ENCODE results near the gene TMEM174. TPM values are rescaled to one million over a fixed set of nuclear protein-coding genes. Genes with fewer than 3 reads are reported as not detected.

The TMEM174 gene
- not detected in 2 replicates for total RNA-seq

- H3K27me3 Mint-ChIP-seq (ENCODE audit: insufficient read depth), result peaks cover 37% of the 10 kb centered on the region
- no peak for DNase-seq (ENCODE audit: low spot score)
- intact Hi-C loops (cut with micrococcal nuclease), result no loop called here
- no peak within 1 kb of the TSS for H3K27ac Mint-ChIP-seq
- no peaks in the 10 kb centered on the region for H3K4me1 Mint-ChIP-seq (ENCODE audit: low read depth)
- H3K9me3 Mint-ChIP-seq, result no peaks in the 10 kb centered on the region
- H3K36me3 Mint-ChIP-seq (ENCODE audit: low read depth), result no peaks in the 10 kb centered on the region
- no peak within 1 kb of the TSS for H3K4me3 Mint-ChIP-seq
Observed at GRCh38 chr5:73172951-73173350, at the start of gene TMEM174. TSS of gene TMEM174 (plus strand) at chr5:73173193. CDS start at chr5:73173244, 51 bp downstream.

- DNase-seq (ENCODE audit: low spot score), result no peak
- peaks cover 44% of the 10 kb centered on the region for H3K27me3 Mint-ChIP-seq (ENCODE audit: insufficient read depth)
- H3K27ac Mint-ChIP-seq, result no peak overlapping the region
- H3K9me3 Mint-ChIP-seq, result no peaks in the 10 kb centered on the region
- intact Hi-C loops (cut with micrococcal nuclease), result no loop called here
- H3K4me1 Mint-ChIP-seq (ENCODE audit: low read depth), result no peaks in the 10 kb centered on the region
- H3K36me3 Mint-ChIP-seq (ENCODE audit: low read depth), result no peaks in the 10 kb centered on the region
- H3K4me3 Mint-ChIP-seq, result no peak overlapping the region
Observed at GRCh38 chr5:73125289-73125688, 47.7 kb upstream of the TMEM174 start.

- no peak for DNase-seq (ENCODE audit: low spot score)
- Mint-ChIP-seq H3K4me1 (ENCODE audit: low read depth) (no peaks in the 10 kb centered on the region), H3K27ac (no peak overlapping the region), H3K27me3 (ENCODE audit: insufficient read depth) (peaks cover 40% of the 10 kb centered on the region), H3K9me3 (no peaks in the 10 kb centered on the region), H3K4me3 (no peak overlapping the region), H3K36me3 (ENCODE audit: low read depth) (no peaks in the 10 kb centered on the region)
- intact Hi-C loops (cut with micrococcal nuclease), result no loop called here
Observed at GRCh38 chr5:73126381-73126780, 46.6 kb upstream of the TMEM174 start.

GRCh38 chr5:73126957-73127356, 46.0 kb upstream of the TMEM174 start:
- Mint-ChIP-seq H3K4me3 (no peak overlapping the region), H3K9me3 (no peaks in the 10 kb centered on the region), H3K27ac (no peak overlapping the region), H3K4me1 (ENCODE audit: low read depth) (no peaks in the 10 kb centered on the region), H3K27me3 (ENCODE audit: insufficient read depth) (peaks cover 36% of the 10 kb centered on the region), H3K36me3 (ENCODE audit: low read depth) (no peaks in the 10 kb centered on the region)
- intact Hi-C loops (cut with micrococcal nuclease), result no loop called here
- no peak for DNase-seq (ENCODE audit: low spot score)

- Mint-ChIP-seq H3K4me3 (no peak overlapping the region), H3K4me1 (ENCODE audit: low read depth) (no peaks in the 10 kb centered on the region), H3K27ac (no peak overlapping the region), H3K36me3 (ENCODE audit: low read depth) (no peaks in the 10 kb centered on the region), H3K27me3 (ENCODE audit: insufficient read depth) (peaks cover 28% of the 10 kb centered on the region), H3K9me3 (no peaks in the 10 kb centered on the region)
- intact Hi-C loops (cut with micrococcal nuclease), result no loop called here
- no peak for DNase-seq (ENCODE audit: low spot score)
Observed at GRCh38 chr5:73129143-73129542, 43.9 kb upstream of the TMEM174 start.

- Mint-ChIP-seq H3K27ac (no peak overlapping the region), H3K9me3 (no peaks in the 10 kb centered on the region), H3K36me3 (ENCODE audit: low read depth) (no peaks in the 10 kb centered on the region), H3K27me3 (ENCODE audit: insufficient read depth) (peaks cover 26% of the 10 kb centered on the region), H3K4me3 (no peak overlapping the region), H3K4me1 (ENCODE audit: low read depth) (no peaks in the 10 kb centered on the region)
- intact Hi-C loops (cut with micrococcal nuclease), result no loop called here
- no peak for DNase-seq (ENCODE audit: low spot score)
Observed at GRCh38 chr5:73130811-73131210, 42.2 kb upstream of the TMEM174 start.

GRCh38 chr5:73131711-73132425, 41.1 kb upstream of the TMEM174 start:
- no peaks in the 10 kb centered on the region for H3K4me1 Mint-ChIP-seq (ENCODE audit: low read depth)
- no peak overlapping the region for H3K27ac Mint-ChIP-seq
- H3K4me3 Mint-ChIP-seq, result no peak overlapping the region
- no peaks in the 10 kb centered on the region for H3K9me3 Mint-ChIP-seq
- DNase-seq (ENCODE audit: low spot score), result no peak
- intact Hi-C loops (cut with micrococcal nuclease), result no loop called here
- peaks cover 25% of the 10 kb centered on the region for H3K27me3 Mint-ChIP-seq (ENCODE audit: insufficient read depth)
- no peaks in the 10 kb centered on the region for H3K36me3 Mint-ChIP-seq (ENCODE audit: low read depth)

- Mint-ChIP-seq H3K4me3 (no peak overlapping the region), H3K27ac (no peak overlapping the region), H3K4me1 (ENCODE audit: low read depth) (no peaks in the 10 kb centered on the region), H3K9me3 (no peaks in the 10 kb centered on the region), H3K27me3 (ENCODE audit: insufficient read depth) (peaks cover 24% of the 10 kb centered on the region), H3K36me3 (ENCODE audit: low read depth) (no peaks in the 10 kb centered on the region)
- DNase-seq (ENCODE audit: low spot score), result no peak
- intact Hi-C loops (cut with micrococcal nuclease), result no loop called here
Observed at GRCh38 chr5:73132759-73133158, 40.2 kb upstream of the TMEM174 start.

GRCh38 chr5:73135021-73135420, 38.0 kb upstream of the TMEM174 start:
- Mint-ChIP-seq H3K4me3 (no peak overlapping the region), H3K36me3 (ENCODE audit: low read depth) (no peaks in the 10 kb centered on the region), H3K9me3 (no peaks in the 10 kb centered on the region), H3K27ac (no peak overlapping the region), H3K4me1 (ENCODE audit: low read depth) (no peaks in the 10 kb centered on the region), H3K27me3 (ENCODE audit: insufficient read depth) (peaks cover 26% of the 10 kb centered on the region)
- intact Hi-C loops (cut with micrococcal nuclease), result no loop called here
- no peak for DNase-seq (ENCODE audit: low spot score)

GRCh38 chr5:73135429-73136054, 37.5 kb upstream of the TMEM174 start:
- Mint-ChIP-seq H3K4me3 (no peak overlapping the region), H3K27ac (no peak overlapping the region), H3K9me3 (no peaks in the 10 kb centered on the region), H3K36me3 (ENCODE audit: low read depth) (no peaks in the 10 kb centered on the region), H3K4me1 (ENCODE audit: low read depth) (no peaks in the 10 kb centered on the region), H3K27me3 (ENCODE audit: insufficient read depth) (peaks cover 21% of the 10 kb centered on the region)
- intact Hi-C loops (cut with micrococcal nuclease), result no loop called here
- DNase-seq (ENCODE audit: low spot score), result no peak

GRCh38 chr5:73136055-73136562, 36.9 kb upstream of the TMEM174 start:
- Mint-ChIP-seq H3K9me3 (no peaks in the 10 kb centered on the region), H3K27ac (no peak overlapping the region), H3K27me3 (ENCODE audit: insufficient read depth) (peaks cover 25% of the 10 kb centered on the region), H3K4me1 (ENCODE audit: low read depth) (no peaks in the 10 kb centered on the region), H3K36me3 (ENCODE audit: low read depth) (no peaks in the 10 kb centered on the region), H3K4me3 (no peak overlapping the region)
- intact Hi-C loops (cut with micrococcal nuclease), result no loop called here
- no peak for DNase-seq (ENCODE audit: low spot score)

GRCh38 chr5:73137563-73138530, 35.1 kb upstream of the TMEM174 start:
- Mint-ChIP-seq H3K36me3 (ENCODE audit: low read depth) (no peaks in the 10 kb centered on the region), H3K4me3 (no peak overlapping the region), H3K27me3 (ENCODE audit: insufficient read depth) (peaks cover 28% of the 10 kb centered on the region), H3K4me1 (ENCODE audit: low read depth) (no peaks in the 10 kb centered on the region), H3K9me3 (no peaks in the 10 kb centered on the region), H3K27ac (no peak overlapping the region)
- intact Hi-C loops (cut with micrococcal nuclease), result no loop called here
- DNase-seq (ENCODE audit: low spot score), result no peak

- no peak for DNase-seq (ENCODE audit: low spot score)
- H3K36me3 Mint-ChIP-seq (ENCODE audit: low read depth), result no peaks in the 10 kb centered on the region
- intact Hi-C loops (cut with micrococcal nuclease), result no loop called here
- H3K4me1 Mint-ChIP-seq (ENCODE audit: low read depth), result no peaks in the 10 kb centered on the region
- H3K9me3 Mint-ChIP-seq, result no peaks in the 10 kb centered on the region
- H3K27me3 Mint-ChIP-seq (ENCODE audit: insufficient read depth), result peaks cover 30% of the 10 kb centered on the region
- no peak overlapping the region for H3K27ac Mint-ChIP-seq
- H3K4me3 Mint-ChIP-seq, result no peak overlapping the region
Observed at GRCh38 chr5:73139485-73139884, 33.5 kb upstream of the TMEM174 start.
